ENCODE measurements around the gene CYP24A1.

The CYP24A1 gene

GRCh38 chr20:54201268-54201846 is 27.6 kb upstream of the CYP24A1 start:
- DNase-seq: no peak

DNA sequence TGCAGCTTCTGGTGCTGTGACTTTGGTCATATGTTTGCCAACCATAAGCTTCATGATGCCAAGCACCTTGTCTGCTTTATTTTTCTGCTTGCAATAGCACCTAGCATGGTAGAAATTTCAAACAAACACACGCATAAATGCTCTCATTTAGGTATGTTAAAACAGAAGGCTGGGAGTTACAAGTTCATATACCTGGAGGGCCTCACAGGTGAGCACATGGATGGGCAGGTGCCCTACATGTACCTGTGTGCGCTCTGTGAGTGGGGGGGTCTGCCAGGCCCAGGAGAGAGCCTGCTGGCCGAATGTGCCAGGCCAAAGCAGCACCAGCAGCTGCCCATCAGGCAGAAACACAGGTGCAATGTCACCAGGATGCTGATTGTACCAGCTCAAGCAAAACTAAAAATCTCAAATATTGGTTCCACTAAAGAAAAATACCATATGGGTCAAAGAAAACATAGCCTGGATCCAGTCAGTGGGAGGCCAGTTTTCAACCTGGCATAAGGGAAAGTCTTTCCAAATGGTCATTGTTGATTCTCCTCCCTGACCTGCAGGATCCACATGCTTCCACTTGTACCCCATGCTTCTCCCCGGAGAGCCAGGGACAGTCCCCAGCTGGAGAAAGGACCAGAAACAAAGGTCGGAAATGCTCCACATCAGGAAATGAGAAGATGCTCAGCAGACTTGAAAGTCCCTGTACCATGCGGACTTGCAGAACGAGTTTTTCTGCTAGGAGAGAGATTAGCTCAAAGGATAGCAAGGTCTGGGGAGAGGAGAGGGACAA is 26.9 kb upstream of the CYP24A1 start:
- no peak for DNase-seq

DNA sequence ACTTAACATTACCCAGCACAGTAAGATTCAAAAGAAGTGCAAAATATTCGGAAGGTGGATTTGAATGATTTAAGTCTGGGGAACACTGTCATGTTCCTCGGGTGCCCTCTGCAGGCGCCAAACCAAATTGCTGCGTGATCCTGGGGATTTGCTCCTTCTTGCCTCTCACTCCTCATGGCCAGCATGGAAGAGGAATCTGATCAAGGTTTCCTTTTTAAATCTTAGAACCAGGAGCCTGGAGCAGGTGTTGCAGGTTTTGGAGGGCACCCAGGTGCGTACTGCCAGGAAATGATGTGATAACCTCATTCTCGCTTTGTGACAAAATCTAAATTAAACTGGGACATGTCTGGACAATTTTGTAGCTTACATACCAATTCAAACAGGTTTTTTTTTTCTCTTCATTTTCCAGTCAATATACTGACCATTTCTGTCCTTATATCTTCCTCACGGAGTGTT is 26.0 kb upstream of the CYP24A1 start:
- DNase-seq: peak; percentile 76 to 83 (median 81)

DNA sequence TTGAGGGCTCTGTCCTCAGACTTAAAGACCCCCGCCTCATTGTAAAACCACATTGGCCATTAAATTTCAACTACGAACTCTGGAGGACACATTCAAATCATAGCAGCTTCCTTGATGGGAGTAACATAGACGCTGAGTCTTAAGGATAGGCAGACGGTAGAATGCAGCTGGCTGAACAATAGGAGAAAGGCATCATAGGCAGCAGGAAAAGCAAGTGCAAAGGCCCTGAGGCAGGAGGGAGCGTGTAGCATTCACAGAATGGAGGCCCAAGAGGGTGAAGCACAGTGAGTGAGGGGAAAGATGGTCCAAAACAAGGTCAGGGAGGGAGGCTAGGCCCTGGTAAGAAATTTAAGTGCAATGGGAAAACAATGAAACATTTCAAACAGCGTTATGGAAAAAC is 25.5 kb upstream of the CYP24A1 start:
- DNase-seq: no peak

- peak; percentile 50 to 59 (median 55) for DNase-seq
These were observed 24.1 kb upstream of the CYP24A1 start for GRCh38 chr20:54197621-54198604.

- peak in 1 of 3 donors; percentile 18 for DNase-seq
These were observed 22.0 kb upstream of the CYP24A1 start for GRCh38 chr20:54195483-54196472.

DNA sequence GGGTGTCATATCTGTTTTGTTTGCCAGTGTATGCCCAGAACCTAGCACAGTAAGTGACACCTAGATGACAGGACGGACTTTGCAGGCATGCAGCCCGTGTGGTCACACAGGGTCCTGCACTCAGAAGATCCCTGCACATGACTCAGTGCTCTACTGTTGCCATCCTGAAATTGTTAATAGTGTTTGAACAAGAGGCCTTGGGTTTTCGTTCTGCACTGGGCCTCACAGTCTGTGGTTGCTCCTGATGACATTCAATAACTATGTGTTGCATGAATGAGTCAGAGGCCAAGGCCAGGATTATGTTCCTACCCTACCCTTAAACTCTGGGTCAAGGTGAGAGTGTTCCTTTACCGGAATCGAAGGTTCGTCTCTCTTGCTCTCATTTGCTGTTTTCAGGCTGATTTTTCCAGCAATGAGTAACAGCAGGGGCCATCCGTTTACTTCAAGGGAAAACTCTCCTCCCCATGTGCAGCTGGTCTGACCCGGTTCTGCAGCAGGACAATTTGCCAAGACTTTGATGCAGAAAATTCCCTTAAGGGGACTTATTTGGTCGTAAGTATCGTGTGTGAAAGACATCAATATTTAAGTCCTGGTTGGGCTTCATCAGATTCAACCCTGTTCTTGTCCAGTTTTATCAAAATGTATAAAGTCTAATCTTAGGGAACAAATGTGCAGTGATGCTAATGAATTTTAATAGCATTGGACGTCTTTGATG is 21.1 kb upstream of the CYP24A1 start:
- DNase-seq: no peak

DNA sequence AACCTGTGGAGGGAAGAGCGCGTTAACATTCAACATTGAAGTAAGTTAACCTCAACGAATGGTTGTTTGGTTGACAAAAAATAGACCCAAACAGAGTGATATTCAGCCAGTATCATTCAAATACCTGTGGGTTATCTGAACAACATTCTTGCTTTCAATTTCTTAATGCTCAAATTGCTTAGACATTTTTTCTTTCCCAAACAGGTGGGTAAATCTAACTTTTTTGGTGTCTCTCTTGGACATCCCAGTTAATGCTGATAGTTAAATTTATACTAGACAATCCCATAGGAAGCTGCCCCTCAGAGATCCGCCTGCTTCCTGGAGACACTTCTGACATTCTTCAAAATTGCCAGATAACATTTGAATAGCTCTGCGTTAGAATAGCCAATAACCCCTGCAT is 20.0 kb upstream of the CYP24A1 start:
- DNase-seq: no peak

DNA sequence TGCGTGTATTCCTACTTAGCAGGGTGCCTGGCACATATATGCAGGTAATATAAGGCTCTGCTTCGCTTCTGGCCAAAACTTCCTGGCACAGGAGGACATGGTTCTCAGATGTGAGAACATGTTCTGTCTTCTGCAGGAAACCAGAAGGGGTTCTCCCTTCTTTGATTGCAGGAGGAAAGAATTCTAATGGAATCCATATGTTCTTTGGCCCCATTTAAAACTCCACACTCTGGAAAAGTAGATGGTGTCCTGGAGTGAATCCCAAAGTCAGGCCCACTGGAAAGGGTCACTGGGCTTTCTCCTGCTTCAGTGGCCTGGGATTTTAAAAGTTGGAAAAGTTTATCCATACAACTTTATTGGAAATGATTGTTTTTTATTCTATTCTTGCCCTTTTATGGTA is 16.4 kb upstream of the CYP24A1 start:
- no peak for DNase-seq

DNA sequence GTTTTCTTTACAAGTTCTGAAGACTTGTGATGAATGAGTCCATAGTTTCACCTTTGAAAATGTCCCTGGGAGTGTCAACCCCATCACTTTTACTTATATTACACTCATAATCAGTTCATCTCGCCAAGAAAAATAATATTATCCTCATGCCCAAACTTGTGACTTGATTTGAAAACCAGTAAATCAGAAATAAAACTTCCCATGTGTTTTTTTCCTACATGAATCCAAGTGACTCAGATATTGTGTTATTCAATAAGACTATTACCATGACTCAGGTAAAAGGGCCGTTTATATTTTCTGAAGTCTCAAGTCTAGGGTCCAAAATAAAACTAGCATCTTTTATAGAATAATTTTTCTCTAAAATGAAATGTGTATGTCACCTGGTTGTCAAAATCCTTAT is 15.8 kb upstream of the CYP24A1 start:
- no peak for DNase-seq

GRCh38 chr20:54188132-54188849 is 14.5 kb upstream of the CYP24A1 start:
- DNase-seq: no peak

- DNase-seq: no peak
These were observed 11.3 kb upstream of the CYP24A1 start for GRCh38 chr20:54184904-54185626.

DNA sequence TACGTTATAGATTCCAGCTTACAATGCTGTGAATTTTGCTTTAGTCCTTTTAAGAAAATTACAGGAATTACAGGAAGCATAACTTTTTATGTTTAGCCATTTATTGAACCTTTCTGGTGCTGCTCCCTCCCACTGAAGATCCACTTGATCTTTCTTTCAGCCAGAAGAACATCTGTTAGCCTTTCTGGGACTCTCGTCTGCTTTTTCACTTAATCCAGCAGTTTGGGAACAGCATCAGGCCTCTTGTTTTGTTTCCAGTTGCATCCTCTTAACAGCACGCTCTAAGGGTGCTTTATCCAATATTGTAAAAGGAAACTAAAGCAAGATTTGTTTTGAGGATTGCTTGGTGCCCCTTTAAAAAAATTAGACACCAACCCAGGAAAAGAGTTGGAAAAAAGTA is 10.3 kb upstream of the CYP24A1 start:
- DNase-seq: no peak

GRCh38 chr20:54180931-54181330 is 7.1 kb upstream of the CYP24A1 start:
- no peak for DNase-seq

- no peak for DNase-seq
These were observed 6.2 kb upstream of the CYP24A1 start for GRCh38 chr20:54179946-54180345.

DNA sequence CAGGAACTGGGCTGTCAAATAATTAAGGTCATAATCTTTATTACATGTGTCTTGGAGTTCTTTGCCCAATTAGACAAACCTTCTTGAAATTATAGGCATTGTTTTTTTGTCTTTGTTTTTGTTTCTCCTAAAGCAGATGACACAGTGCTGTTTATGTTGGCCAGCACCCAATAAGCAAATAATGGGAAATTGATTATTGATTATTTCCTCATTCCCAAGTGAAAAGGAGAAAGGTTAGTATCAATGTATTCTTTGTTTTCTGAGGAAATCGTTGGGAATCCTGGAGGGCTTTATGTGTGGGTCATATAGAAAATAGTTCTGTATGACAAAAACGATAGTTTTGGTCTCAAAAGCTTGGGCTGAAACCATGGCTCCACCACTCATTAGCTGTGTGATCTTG is 4.5 kb upstream of the CYP24A1 start:
- no peak for DNase-seq

DNA sequence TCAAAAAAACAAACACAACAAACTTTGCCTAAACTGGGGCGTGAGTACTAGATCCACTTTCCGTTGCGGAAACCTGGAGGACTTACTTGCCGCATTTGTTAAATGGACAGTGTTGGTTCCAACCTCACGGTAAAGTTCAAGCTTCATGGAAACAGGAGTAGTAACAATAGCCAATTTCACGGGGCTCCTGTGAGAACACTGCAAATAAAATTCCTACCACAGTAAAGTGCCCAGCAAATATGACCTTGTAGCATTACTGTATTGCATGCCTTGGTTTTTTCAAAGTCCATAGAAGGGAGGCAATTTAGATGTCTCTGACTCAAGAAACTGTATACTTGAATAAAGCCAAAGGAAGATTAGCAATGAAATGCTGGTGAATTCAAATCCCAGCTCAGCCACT is 3.6 kb upstream of the CYP24A1 start:
- DNase-seq: no peak

DNA sequence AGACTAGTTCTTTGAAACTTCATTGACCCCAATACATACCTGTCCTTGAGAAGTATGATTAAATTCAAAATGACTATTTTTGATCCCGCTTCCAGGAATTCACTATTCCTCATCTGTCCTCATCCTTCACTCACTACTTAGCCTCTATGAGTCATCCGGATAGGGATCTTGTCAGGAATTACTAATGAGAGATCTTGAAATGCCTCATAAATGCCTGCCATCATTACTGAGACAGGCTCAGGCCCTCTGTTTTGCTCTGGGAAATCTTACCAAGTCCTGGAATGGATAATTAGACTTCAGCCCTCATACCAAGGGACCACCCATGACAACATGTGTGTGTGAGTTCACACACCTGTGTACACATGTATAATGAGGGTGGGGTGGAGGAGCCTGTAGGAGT is 2.8 kb upstream of the CYP24A1 start:
- no peak for DNase-seq

- DNase-seq: peak in 2 of 3 donors; percentile 57
These were observed 830 bp upstream of the CYP24A1 start for GRCh38 chr20:54174457-54175175.

Measured in suppressor macrophage treated with lipopolysaccharide for 1 hour (primary cell).